Vagina (tissue), 2 donors: ENCODE results near the gene CAST.

Experiments
- CTCF ChIP-seq, 3 experiments: fragments of 450-650 bp in 2 of 3; fragments of 200-600 bp in 1 of 3; sonication (generic) in 1 of 3; IDR thresholded peaks; one replicate each; pipeline ENCODE4 v1.5.1; 2017 to 2019; ENCODE audit warnings: antibody characterized with exemption in 3 of 3, mild to moderate bottlenecking in 2 of 3, moderate library complexity in 2 of 3
- POLR2A ChIP-seq, 2 donors: fragments of 450-650 bp; IDR thresholded peaks; one replicate each; pipeline ENCODE4 v1.6.1; 2017; ENCODE audit warnings: antibody characterized with exemption in 2 of 2, mild to moderate bottlenecking in 2 of 2, moderate library complexity in 2 of 2
- POLR2AphosphoS5 ChIP-seq, 2 donors: sonication (generic); formaldehyde crosslinking; IDR thresholded peaks; one replicate each; pipeline ENCODE4 v1.9.0; 2017; ENCODE audit warnings: antibody characterized with exemption in 2 of 2, mild to moderate bottlenecking in 2 of 2, low read depth in 1 of 2; ENCODE audit not compliant: insufficient read depth in 1 of 2

GRCh38 chr5:96812851-96813250, 150.7 kb downstream of the CAST start:
- TF ChIP-seq CTCF (IDR thresholded peaks at IDR 0.05) = no peak
- no peak for TF ChIP-seq POLR2A (IDR thresholded peaks at IDR 0.05)
- no peak for TF ChIP-seq POLR2AphosphoS5 (IDR thresholded peaks at IDR 0.05; ENCODE audit: insufficient read depth in 1 of 2, low read depth in 1 of 2)
